NK-92 (cell line): ENCODE data around the gene WDFY4.

Experiments
- DNase-seq: peaks from one replicate; lab custom pipeline; 2025; ENCODE audit not compliant: unreplicated experiment; lab: John Stamatoyannopoulos, UW

Gene WDFY4

DNA sequence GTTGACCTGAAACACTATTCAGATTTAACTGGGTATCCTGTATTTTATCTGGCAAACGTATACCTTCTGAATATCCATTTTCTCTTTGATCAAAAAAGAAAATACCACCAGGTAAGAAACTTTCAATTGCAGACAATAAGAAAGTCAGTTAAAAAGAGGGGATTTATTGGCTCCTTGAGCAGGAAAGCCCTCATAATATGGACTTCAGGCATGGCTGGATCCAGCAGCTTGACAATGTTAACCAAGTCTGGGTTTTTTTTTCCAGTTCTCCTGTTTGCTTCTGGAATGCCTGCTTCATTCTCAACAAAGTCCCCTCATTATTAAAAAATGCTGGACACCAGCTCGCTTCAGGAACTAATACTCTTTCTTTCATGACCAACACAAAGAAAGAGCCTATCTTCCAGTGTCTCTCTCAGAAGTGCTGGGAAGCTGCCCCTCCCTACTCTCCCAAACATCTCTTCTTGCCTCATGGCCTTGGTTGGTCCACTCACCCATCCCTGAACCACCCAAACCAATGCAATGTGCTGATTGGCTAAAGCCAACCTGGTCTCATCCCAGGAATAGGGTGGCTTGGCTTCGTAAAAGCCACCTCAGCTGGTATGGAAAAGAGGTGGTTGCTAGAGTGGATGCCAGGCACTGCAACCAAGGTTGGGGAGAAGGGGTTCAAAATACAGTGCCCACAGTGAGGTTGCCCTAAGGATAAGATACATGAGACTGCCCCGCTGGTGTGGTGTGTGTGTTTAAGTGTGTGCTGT, 30.6 kb upstream of the WDFY4 start:
- DNase-seq, result no peak

DNA sequence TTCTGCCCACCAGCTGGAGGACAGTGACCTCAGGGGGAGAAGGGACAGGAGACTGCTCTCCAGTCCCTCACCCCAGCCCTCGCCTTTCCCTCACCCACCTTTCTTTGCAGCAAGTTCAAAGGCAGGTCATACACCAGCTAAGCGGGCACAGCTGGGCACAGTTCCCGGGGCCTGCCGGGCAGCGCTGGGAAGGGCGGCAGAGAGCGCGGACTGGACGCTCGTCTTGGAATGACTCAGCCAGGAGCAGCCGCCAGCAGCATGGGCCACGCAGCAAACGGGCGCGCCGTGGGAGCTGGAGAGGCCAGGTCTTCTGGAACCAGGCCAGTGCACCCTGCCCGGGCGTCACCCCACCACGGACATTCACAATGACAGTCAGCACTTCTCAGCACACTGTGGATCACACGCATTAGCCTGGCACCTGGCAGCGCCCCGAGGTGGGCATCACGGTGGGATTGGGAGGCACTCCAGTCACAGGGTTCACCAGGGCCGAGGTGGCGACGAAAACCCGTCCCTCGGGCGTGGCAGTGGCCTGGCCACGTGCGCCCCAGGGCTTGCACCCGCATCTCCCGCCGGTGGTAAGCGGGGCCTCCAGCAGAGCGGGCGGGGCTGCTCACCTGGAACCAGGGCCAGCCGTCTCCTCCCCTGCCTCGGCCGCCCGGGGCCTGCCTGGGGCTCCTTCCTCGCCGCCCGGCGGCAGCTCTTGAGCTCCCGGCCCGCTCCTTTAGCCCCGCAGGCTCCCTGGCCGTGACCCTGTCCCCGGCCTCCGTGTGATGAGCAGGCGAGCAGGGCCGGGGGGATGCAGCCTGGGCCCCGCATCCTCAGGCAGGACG, 29.0 kb upstream of the WDFY4 start:
- DNase-seq, result no peak

DNA sequence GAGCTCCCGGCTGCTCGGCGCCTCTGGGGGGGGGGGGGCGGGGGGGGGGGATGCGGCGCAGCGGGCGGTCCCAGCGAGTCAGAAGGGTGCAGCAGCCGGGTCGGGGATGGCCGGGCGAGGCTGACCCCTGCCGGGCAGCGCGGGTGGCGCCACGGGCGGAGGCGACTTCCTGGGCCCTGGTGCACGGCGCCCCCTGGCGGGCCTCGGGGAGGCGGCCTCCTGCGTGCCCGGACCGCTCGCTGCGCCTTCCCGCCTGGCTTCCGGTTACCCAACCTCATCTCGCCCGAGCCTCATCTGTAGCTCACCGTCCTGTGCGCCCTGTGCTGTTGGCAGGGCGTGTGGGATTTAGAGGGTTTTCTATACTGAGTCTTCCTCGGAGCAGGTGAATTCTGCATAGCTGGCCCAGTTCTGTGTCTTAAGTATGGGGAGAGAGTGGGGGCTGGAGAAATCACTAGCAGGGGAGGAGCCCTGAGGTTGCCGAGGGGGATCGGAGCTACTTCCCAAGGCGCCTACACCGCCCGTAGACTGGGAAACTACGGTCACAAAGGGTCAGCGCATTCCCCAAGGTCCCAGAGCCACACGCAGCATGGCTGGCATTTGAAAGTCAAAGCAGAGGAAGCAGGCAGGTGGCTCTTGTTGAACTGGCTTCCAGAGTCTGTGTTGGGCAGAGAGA, 28.3 kb upstream of the WDFY4 start:
- no peak for DNase-seq

DNA sequence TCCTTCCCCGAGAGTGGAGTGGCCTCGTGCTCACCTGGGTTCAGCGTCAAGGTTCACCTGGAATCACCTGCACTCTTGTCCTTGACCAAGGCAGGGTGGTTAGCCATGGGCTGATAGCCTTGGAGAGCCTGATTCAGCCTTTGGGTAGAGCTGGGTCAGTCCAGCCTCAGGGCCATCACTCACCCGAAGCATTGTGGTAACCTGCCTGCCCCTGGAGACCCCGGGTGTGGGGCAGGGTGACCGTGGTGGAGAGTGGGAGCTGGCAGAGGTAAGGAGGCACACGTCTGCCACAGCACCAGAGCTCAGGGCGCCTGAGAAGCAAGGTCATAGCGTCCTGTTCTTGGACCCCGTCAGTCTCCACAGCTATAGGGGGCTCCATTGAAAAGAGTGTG, 27.8 kb upstream of the WDFY4 start:
- DNase-seq, result no peak

DNA sequence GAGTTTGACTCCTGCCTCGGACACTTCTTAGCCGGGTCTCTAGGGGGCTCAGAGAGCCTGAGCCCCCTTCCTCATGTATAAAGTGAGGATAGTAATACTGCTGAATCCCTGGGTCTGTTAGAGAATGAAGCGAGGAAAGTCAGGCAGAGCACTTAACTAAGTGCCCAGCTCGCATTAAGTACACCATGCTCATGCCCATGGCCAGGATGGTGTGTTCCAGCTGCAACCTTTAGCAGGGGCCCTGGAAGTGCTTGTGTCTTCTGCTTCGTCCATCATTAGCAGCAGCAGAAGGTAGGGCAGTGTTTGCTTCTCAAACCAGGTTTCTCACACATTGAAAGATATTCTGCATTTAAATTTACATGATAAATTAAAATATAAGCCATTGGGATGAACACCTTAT, 27.3 kb upstream of the WDFY4 start:
- DNase-seq, result no peak

DNA sequence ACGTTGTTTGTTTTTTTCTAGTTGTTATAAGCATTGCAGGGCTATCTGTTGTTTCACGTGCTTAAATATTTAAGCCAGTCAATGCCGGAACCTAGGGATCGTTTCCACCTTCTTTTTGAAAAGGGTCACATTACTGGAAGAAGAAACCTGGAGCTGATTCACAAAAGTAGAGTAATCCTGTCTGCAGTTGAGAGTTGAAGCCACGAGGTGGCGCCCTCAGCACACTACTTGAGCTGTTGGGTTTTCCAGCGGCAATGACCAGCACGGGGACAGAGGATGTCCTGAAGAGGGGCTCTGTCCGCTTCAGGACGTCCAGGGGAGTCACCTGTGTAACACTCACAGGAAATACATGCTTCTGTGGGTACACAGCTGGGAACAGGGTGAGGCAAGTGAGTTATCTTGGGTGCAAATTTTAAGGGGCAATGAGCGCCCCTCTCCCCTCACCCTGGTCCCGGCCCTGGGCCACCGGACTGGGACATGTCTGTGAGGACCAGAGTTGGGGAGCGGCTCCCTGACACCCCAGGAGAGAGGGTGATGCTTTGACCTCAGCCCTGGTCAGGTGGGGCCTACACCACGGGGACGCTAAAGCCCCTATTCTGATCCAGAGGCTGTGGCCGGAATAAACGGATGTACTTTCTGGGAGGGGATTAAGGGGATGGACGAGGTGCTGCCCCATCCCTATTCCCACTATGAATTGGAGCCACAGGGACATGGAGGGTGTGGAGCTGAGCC, 26.3 kb upstream of the WDFY4 start:
- DNase-seq, result no peak

DNA sequence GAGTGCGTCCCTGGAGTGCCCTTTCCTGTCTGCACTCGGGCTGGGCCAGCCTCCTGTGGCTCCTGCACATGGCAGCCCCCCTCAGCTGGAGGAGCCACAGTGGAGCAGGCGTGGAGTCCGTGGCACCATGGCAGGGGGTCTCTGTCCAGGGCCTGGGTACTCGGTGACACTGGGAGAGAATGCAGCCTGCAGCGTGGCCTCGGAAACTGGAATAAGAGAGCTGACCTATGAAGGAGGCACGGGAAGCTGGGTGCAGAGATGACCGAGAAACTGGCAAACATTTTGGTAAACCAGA, 25.8 kb upstream of the WDFY4 start:
- DNase-seq, result no peak

DNA sequence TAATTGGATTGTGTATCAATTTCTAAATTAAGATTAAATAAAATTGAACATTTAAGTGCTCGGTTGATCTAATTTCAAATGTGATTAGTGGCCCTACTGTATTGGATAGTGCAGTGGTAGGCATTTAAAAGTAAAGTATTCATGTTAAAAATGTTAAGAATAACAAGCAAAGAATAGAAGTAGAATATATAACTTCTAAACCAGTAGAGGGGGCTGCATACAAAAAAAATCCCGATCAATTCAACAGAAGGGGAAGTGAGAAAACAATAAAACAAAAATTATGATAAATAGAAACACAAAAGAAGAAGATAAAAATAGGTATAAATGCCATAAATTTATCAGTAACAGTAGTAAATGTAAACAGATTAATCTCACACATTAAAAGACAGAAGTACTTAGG, 24.9 kb upstream of the WDFY4 start:
- DNase-seq, result no peak

DNA sequence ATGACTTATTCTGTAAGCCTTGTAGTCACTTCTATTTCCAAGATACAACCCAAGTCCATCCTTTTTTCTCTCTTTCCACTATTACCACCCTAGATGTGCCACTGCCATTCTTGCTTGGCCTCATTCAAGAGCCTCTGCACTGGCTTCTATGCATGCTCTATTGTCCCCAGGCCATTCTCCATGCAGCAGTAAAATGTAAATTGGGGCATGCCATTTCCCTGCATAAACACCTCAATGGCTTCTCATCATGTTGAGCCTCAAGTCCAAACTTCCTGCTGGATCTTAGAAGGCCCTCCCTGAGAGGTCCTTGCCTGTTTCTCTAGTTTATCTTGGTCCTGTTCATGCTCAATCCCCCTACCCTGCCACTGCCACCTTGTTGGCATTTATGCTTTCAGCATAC, 23.2 kb upstream of the WDFY4 start:
- DNase-seq, result no peak

DNA sequence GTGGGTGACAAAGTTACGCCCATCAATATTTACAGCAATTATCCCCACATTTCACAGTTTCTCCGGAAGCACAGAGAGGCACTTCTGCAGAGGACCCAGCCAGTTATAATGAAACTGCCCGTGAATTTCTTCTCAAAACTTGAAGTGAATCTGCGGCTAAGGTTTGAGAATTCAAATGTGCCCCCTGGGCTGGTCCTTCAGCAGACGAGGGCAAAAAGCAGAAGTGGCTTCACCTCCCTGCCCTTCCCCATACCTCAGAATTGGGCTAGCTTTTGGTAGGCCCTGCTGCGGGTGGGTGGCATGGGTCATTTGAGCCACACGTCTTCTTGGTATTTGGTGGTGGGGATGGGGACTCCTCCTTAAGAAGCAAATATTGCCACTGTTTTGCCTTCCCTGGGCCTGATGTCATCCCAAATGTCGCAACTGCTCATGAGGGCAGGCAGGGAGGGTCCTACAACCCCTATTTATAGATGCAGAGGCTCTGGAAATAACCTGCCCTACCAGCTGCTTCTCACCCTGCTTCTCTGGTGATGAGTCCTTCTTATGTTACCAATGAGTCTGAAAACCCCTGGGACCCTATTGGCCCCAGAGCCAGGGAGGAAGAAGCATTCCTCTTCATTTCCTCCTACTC, 16.6 kb upstream of the WDFY4 start:
- DNase-seq, result no peak

DNA sequence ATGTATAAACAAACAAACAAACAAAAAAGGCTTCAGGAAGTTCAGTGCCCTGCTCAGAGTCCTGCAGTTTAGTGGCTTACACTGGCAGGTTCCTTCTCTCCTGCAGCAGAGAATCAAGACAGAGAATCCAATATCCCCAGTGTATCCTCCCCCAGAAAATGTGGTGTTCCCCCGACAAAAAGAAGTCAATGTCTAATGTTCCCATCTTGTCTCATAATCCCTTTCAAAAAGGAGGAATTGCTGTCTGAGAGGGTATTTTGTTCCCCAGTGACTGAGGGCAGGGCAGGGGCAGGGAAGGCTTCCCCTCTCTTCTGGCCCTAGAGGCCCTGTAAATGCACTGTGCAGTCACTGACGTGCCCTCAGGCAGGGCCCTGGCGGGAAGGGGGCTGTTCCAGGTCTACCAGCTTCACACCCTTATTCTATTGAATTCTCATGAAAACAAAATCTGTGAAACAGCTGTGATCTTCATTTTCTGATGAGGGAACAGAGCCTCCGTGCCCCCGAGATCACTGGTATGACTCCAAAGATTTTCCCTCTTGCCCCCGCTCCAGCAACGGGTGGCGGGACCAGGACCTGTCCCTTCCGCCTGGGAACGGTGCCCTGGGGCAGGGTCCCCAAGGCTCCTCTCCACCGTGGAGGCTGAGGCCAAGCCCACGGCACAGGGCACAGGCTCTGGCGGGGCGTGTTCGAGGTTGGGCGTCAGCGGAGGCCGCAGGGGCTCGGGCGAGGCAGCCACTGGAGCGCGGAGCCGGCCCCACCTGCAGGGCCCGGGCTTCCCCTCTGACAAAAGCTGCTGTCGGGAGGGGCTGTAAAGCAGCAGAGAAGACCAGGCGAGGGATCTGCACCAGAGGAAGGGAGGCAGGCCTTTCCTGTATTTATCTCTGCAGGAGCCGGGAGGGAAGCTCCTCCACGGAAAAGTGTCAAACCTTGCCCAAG, 13.4 kb upstream of the WDFY4 start:
- DNase-seq, result no peak

DNA sequence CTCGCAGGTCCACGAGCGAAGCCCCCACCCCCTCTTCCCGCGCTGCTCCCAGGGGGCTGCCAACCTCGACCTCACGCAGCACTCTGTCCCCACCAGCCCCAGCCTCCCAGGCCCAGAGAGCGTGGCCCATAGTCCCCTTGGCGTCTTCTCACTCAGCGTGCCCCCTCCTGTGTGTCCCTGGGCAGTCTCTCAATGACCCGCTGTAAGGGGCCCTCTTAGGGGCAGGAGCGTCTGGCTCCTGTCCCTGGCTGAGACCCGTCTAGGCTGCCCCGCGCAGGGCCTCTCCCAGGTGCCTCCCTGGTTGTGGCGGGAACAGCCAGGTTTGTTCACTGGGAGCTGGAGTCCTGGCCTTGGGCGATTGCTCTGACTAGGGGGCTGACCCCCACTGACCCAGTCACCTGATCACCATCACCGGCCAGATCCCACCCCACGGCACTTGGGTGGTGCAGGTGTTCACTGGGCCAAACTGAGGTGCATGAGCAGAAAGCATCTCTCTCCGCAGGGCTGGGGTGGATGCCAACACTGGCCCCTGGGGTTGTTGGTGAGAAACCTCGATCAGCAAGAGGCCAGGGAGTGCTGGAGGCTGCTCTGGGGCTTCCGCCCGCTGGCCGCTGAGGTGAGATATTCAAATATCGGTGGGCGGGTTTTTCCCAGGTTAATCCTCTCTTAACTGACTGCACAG, 12.6 kb upstream of the WDFY4 start:
- DNase-seq, result no peak

DNA sequence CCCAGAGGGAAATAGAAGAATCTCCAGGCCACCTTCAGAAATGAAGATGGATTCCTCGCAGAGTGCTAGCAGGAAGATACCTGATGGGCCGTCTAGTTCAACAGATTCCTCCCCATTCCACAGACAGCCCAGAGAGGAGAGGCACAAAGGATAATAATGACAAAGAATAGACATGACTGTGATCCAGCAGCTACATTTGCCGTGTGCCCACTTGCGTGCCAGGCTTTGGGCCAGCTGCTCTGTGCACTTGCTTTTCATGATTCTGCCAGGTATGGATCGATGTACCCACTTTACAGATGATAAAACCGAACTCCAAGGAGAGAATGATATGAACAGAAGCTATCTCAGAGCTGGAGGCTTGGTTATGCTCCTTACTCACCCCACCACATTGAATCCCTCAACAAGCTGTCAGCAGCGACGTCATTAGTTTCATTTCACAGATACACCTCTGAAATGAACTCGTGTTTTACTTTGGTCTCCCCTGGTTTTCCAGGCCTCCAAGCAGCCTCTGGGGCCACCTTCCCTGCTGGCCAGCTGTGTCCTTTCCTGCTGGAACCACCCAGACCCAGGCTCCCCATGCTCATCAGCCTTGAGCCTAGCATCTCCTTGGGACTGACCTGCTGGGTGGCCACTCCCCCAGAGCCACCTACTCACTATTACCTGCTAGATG, 11.9 kb upstream of the WDFY4 start:
- DNase-seq, result no peak

DNA sequence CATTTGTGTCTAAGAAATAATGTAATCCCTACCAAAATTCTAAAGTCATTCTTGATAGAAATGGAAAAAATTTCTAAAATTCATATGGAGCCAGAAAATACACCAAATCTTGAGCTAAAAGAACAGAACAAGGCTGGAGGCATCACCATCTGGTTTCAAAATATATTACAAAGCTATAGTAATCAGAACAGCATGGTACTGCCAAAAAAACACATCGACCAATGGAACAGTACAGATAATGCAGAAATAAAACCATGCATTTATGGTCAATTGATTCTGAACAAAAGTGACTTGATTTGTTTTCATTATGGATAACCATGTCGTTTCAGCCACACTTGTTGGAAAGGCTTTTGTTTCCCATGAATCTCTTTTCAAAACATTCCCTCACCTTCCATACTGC, 7.0 kb upstream of the WDFY4 start:
- no peak for DNase-seq

DNA sequence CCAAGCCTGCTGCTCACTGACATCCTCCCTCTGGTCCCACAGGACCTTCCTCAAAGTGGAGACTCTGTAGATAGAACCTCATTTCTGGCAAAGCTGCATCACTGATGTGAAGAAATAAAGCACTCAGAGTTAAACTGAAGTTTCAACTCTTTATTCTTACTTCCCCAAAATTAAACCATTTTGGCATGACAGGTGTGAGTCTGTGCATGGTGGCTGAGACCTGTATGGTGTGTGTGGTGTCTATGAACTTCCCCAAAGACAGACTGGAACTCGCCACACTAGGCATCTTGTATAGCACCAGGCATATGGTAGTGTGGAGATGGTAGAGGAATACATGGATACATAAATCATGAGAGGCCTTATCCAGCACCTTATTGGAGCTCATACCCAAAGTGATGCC, 6.6 kb upstream of the WDFY4 start:
- no peak for DNase-seq

DNA sequence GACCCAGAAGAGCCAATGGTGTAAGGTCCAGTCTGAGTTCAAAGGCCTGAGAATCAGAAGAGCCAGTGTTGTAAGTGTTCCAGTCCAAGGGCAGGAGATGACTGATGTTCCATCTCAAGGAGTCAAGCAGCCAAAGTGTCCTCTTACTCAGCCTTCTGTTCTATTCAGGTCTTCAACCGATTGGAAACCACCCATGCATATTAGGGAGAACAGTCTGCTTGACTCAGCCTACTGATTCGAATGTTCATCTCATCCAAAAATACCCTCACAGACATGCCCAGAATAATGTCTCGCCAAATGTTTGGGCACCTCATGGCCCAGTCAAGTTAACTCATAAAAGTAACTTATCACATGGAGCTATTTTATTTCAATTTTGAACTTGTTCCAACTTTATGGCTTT, 2.9 kb upstream of the WDFY4 start:
- DNase-seq, result no peak

DNA sequence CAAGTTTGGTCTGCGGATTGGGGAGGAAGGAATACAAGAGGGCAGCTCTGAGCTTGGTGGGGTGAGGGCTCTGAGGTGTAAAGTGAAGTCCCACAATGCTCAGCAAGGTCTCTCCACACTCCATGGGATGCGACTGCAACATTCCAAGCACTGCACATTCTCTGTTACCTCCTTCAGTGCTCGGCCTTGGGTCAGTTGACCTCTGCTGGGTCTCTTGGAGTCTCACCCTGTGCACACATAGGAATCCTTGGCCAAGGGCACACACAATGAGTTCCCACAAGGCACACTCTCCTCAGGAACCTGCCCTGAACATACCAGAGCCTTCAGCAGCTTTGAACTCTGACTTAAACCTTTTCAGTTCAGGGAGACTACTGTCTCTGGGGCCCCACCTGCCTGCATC, 2.4 kb upstream of the WDFY4 start:
- DNase-seq, result no peak

DNA sequence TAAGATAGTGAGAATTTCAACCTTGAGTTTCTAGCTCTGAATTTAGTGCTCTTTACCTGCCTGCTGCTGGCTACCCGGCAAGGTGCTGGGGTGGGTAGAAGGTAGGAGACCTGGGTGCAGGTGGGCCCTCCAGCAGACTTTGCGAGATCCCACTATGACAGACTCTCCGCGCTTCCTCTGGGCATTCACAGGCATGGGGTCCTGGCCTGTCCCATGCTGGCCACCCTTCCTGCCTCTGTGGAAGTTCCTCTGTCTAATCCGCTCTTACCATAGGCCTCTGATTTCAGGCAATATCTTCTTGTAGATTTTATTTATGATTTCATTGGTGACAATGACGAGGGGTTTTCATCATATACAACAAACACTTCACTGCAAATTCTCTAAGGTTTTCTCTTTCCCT, 1.2 kb upstream of the WDFY4 start:
- no peak for DNase-seq

DNA sequence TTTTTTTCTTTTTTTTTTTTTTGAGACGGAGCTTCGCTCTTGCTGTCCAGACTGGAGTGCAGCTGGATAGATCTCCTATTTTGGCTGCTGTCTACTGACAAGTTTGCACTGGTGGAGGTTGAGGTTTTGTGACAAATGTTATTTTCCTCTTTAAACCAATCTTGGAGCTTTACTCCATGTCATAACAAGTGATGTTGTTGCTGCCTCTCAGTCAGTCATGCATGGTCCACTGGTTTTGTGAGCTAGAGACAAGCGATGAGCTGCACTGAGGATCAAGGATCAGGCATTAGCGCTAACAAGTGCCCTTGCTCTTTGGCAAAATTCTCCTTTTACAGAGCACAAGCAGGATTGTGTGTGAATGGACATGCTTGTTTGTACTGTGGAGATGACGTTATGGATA, 805 bp upstream of the WDFY4 start:
- no peak for DNase-seq
